H1 (cell line): ENCODE measurements around the gene C3orf22. TPM values are rescaled to one million over a fixed set of nuclear protein-coding genes. Genes with fewer than 3 reads are reported as not detected.

ENCODE experiments used
- CTCF ChIA-PET: fragments of 300-600 bp; sonication (Branson Sonifier 250); formaldehyde crosslinking; loops from one replicate; lab custom pipeline; 2021; ENCODE audit not compliant: partially characterized antibody; lab: Charles Lee
- POLR2A ChIA-PET: fragments of 300-600 bp; sonication (Branson Sonifier 250); formaldehyde crosslinking; loops from one replicate; lab custom pipeline; 2021; ENCODE audit warnings: inconsistent platforms; ENCODE audit not compliant: partially characterized antibody; lab: Charles Lee
- DNase-seq, 2 experiments: peaks; one replicate each; pipeline versions ENCODE4 v3.0.0 to v3.0.0-alpha.2; 2010 to 2022; ENCODE audit warnings: low spot score in 2 of 2, low read depth in 1 of 2, mixed read lengths in 1 of 2
- FAIRE-seq: peaks from 2 replicates; lab custom pipeline; 2011; peaks lifted over from hg19 to GRCh38; lab: Jason Lieb, UNC
- H2AFZ ChIP-seq: 2 replicates; pipeline ENCODE4 v1.8.1; 2012; ENCODE audit warnings: low read length, inconsistent platforms
- H2AK5ac ChIP-seq: 2 replicates; pipeline ENCODE4 v1.6.1; 2013; ENCODE audit warnings: low read depth, low read length
- H2BK120ac ChIP-seq: replicated peaks from 2 replicates; pipeline ENCODE3; 2013; ENCODE audit warnings: low read depth, low read length, inconsistent platforms
- H2BK12ac ChIP-seq: 2 replicates; pipeline ENCODE4 v1.6.1; 2013; ENCODE audit warnings: low read depth, low read length
- H2BK15ac ChIP-seq: 2 replicates; pipeline ENCODE4 v1.6.1; 2013; ENCODE audit warnings: low read length
- H2BK20ac ChIP-seq: 2 replicates; pipeline ENCODE4 v1.6.1; 2013; ENCODE audit warnings: low read length
- H2BK5ac ChIP-seq: 2 replicates; pipeline ENCODE4 v1.6.1; 2013; ENCODE audit warnings: low read depth, low read length
- H3K14ac ChIP-seq: 2 replicates; pipeline ENCODE4 v1.6.1; 2013; ENCODE audit warnings: inconsistent platforms; ENCODE audit not compliant: insufficient read length
- H3K18ac ChIP-seq: 2 replicates; pipeline ENCODE4 v1.6.1; 2013; ENCODE audit warnings: low read length; ENCODE audit errors: extremely low read depth
- H3K23ac ChIP-seq: 2 replicates; pipeline ENCODE4 v1.6.1; 2013; ENCODE audit warnings: inconsistent platforms; ENCODE audit not compliant: insufficient read length
- H3K23me2 ChIP-seq: 2 replicates; pipeline ENCODE4 v1.6.1; 2013; ENCODE audit warnings: low read depth, low read length
- H3K27ac ChIP-seq: 2 replicates; pipeline ENCODE4 v1.6.1; 2011; ENCODE audit warnings: low read depth, low read length, inconsistent platforms
- H3K27me3 ChIP-seq, 4 experiments: replicated peaks in 1 of 4; 1 replicate in 1 of 4; 2 replicates in 3 of 4; pipeline versions ENCODE4 v1.6.1 to v1.8.1; 2011 to 2013; ENCODE audit warnings: low read length in 3 of 4, mild to moderate bottlenecking in 3 of 4, inconsistent platforms in 2 of 4, mixed read lengths in 2 of 4, moderate library complexity in 1 of 4; ENCODE audit not compliant: control insufficient read depth in 3 of 4, insufficient read depth in 3 of 4; ENCODE audit errors: extremely low read depth in 1 of 4
- H3K36me3 ChIP-seq, 4 experiments: 2 replicates each; pipeline versions ENCODE4 v1.6.1 to v1.8.1; 2011 to 2013; ENCODE audit warnings: mild to moderate bottlenecking in 4 of 4, low read length in 3 of 4, moderate library complexity in 2 of 4, control low read depth in 1 of 4, inconsistent platforms in 1 of 4; ENCODE audit not compliant: insufficient read depth in 4 of 4, control insufficient read depth in 2 of 4
- H3K4ac ChIP-seq: replicated peaks from 2 replicates; pipeline ENCODE3; 2013; ENCODE audit warnings: low read length, low read depth, mixed read lengths, inconsistent platforms; ENCODE audit not compliant: insufficient read length
- H3K4me1 ChIP-seq, 4 experiments: replicated peaks in 1 of 4; 1 replicate in 1 of 4; 2 replicates in 3 of 4; pipeline versions ENCODE4 v1.6.1 to v1.8.1; 2011 to 2013; ENCODE audit warnings: low read length in 3 of 4, inconsistent platforms in 2 of 4, mixed read lengths in 1 of 4; ENCODE audit not compliant: insufficient read depth in 4 of 4, control insufficient read depth in 3 of 4
- H3K4me2 ChIP-seq, 2 experiments: 2 replicates each; pipeline versions ENCODE4 v1.6.1 to v1.8.1; 2011 to 2013; ENCODE audit warnings: low read depth in 2 of 2, low read length in 2 of 2, control low read depth in 1 of 2, inconsistent platforms in 1 of 2, mild to moderate bottlenecking in 1 of 2; ENCODE audit not compliant: insufficient read depth in 1 of 2
- H3K4me3 ChIP-seq, 4 experiments: fragments of 200-600, 300-600 bp in 1 of 4; sonication (generic), shearing (Covaris generic), sonication (Bioruptor Twin) in 1 of 4; 2 replicates each; pipeline versions ENCODE4 v1.5.1 to v1.8.1; 2011 to 2016; ENCODE audit warnings: low read length in 4 of 4, low read depth in 3 of 4, control low read depth in 2 of 4, inconsistent platforms in 2 of 4, mild to moderate bottlenecking in 2 of 4, mixed read lengths in 1 of 4, moderate library complexity in 1 of 4; ENCODE audit not compliant: insufficient read depth in 2 of 4; ENCODE audit errors: extremely low read depth in 1 of 4
- H3K56ac ChIP-seq: replicated peaks from 2 replicates; pipeline ENCODE3; 2013; ENCODE audit warnings: low read depth, mild to moderate bottlenecking, mixed read lengths, low read length, inconsistent platforms; ENCODE audit not compliant: insufficient read length
- H3K79me1 ChIP-seq: 2 replicates; pipeline ENCODE4 v1.6.1; 2013; ENCODE audit warnings: low read depth, low read length, control low read depth
- H3K79me2 ChIP-seq, 2 experiments: 2 replicates each; pipeline versions ENCODE4 v1.6.1 to v1.8.1; 2012 to 2013; ENCODE audit warnings: low read length in 2 of 2, mild to moderate bottlenecking in 2 of 2, inconsistent platforms in 1 of 2; ENCODE audit not compliant: insufficient read depth in 2 of 2, control insufficient read depth in 1 of 2
- H3K9ac ChIP-seq, 4 experiments: replicated peaks in 1 of 4; 1 replicate in 1 of 4; 2 replicates in 3 of 4; pipeline versions ENCODE4 v1.6.1 to v1.8.1; 2011 to 2013; ENCODE audit warnings: low read depth in 3 of 4, low read length in 3 of 4, control low read depth in 2 of 4, mild to moderate bottlenecking in 2 of 4, moderate library complexity in 2 of 4, inconsistent platforms in 1 of 4; ENCODE audit errors: extremely low read depth in 1 of 4
- H3K9me3 ChIP-seq, 2 experiments: 2 replicates each; pipeline versions ENCODE4 v1.6.1 to v1.8.1; 2012 to 2013; ENCODE audit warnings: mild to moderate bottlenecking in 2 of 2, moderate library complexity in 2 of 2, control low read depth in 1 of 2, inconsistent platforms in 1 of 2, low read depth in 1 of 2, low read length in 1 of 2, mixed read lengths in 1 of 2; ENCODE audit not compliant: insufficient read depth in 2 of 2
- H4K20me1 ChIP-seq, 2 experiments: replicated peaks in 1 of 2; 2 replicates each; pipeline versions ENCODE3 to v1.8.1; 2011 to 2013; ENCODE audit warnings: inconsistent platforms in 2 of 2, low read length in 2 of 2, mild to moderate bottlenecking in 1 of 2; ENCODE audit not compliant: insufficient read depth in 2 of 2, control insufficient read depth in 1 of 2
- H4K5ac ChIP-seq: 2 replicates; pipeline ENCODE4 v1.6.1; 2013; ENCODE audit warnings: low read length, low read depth, mixed read lengths, inconsistent platforms; ENCODE audit not compliant: insufficient read length
- H4K8ac ChIP-seq: 2 replicates; pipeline ENCODE4 v1.8.0; 2013; ENCODE audit warnings: mild to moderate bottlenecking, moderate library complexity, low read length, inconsistent platforms; ENCODE audit not compliant: insufficient read depth; ENCODE audit errors: extremely low read depth
- H4K91ac ChIP-seq: replicated peaks from 2 replicates; pipeline ENCODE3; 2013; ENCODE audit warnings: low read length, mixed read lengths, inconsistent platforms; ENCODE audit not compliant: insufficient read length
- ATF2 ChIP-seq: IDR thresholded peaks from 2 replicates; pipeline ENCODE4 v1.6.1; 2012; ENCODE audit warnings: low read length, inconsistent platforms
- CBX5 ChIP-seq: fragments of 300-800, 300-1000 bp; sonication (generic); IDR thresholded peaks from 2 replicates; pipeline ENCODE4 v1.7.1; 2016; ENCODE audit warnings: antibody characterized with exemption, low read length, low read depth
- CEBPB ChIP-seq: IDR thresholded peaks from 2 replicates; pipeline ENCODE4 v1.6.1; 2012; ENCODE audit warnings: low read depth, low read length
- HDAC2 ChIP-seq, 2 experiments: fragments of 300-600 bp in 1 of 2; sonication (generic) in 1 of 2; IDR thresholded peaks; 2 replicates each; pipeline ENCODE4 v1.6.1; 2011 to 2012; ENCODE audit warnings: low read depth in 2 of 2, low read length in 2 of 2, mild to moderate bottlenecking in 2 of 2, moderate library complexity in 2 of 2, borderline replicate concordance in 1 of 2, inconsistent platforms in 1 of 2
- HDAC6 ChIP-seq: IDR thresholded peaks from one replicate; pipeline ENCODE4 v1.7.1; 2012; ENCODE audit warnings: low read depth, mild to moderate bottlenecking, inconsistent platforms, low read length, moderate library complexity
- JUND ChIP-seq: IDR thresholded peaks from 2 replicates; pipeline ENCODE4 v1.6.1; 2011; ENCODE audit warnings: mild to moderate bottlenecking, improper control_type of control experiment, low read length
- KDM4A ChIP-seq: IDR thresholded peaks from one replicate; pipeline ENCODE4 v1.7.1; 2012; ENCODE audit warnings: low read depth, mild to moderate bottlenecking, moderate library complexity, low read length, inconsistent platforms; ENCODE audit not compliant: severe bottlenecking
- PHF8 ChIP-seq: fragments of 200-600 bp; sonication (generic); conservative IDR thresholded peaks from 2 replicates; pipeline ENCODE4 v1.7.1; 2012; ENCODE audit warnings: low read depth, mild to moderate bottlenecking, inconsistent platforms, low read length, moderate library complexity
- SP4 ChIP-seq: IDR thresholded peaks from 2 replicates; pipeline ENCODE4 v1.6.1; 2012; ENCODE audit warnings: low read length, inconsistent platforms
- TAF1 ChIP-seq: IDR thresholded peaks from 2 replicates; pipeline ENCODE4 v1.6.1; 2011; ENCODE audit warnings: mild to moderate bottlenecking, low read depth, low read length
- USF2 ChIP-seq: IDR thresholded peaks from 2 replicates; pipeline ENCODE4 v1.6.1; 2011; ENCODE audit warnings: low read length, improper control_type of control experiment
- ZNF274 ChIP-seq: IDR thresholded peaks from 2 replicates; pipeline ENCODE4 v1.7.0; 2012; ENCODE audit warnings: low read length, borderline replicate concordance; ENCODE audit errors: extremely low read depth
- WGBS, 2 experiments: shearing (Covaris generic) in 1 of 2; methylation state at CpG; one replicate each; pipeline versions ENCODE4 v1.1.6 to v1.1.7; 2013 to 2015; ENCODE audit warnings: low lambda C conversion rate in 2 of 2, mixed read lengths in 2 of 2, inconsistent platforms in 1 of 2, low coverage in 1 of 2, missing lambda C conversion rate in 1 of 2; ENCODE audit not compliant: insufficient replicate concordance in 2 of 2, insufficient coverage in 1 of 2, insufficient read length in 1 of 2; ENCODE audit errors: extremely low coverage in 1 of 2, missing lambda C conversion rate in 1 of 2; 5-methylcytosine and 5-hydroxymethylcytosine counted together
- polyA plus RNA-seq, 7 experiments: library from polyadenylated mRNA; depleted of rRNA in 3 of 7; stranded (reverse) in 5 of 7; unstranded in 2 of 7; fragments of >200 nt in 5 of 7; fragments of 200-250 nt in 2 of 7; gene quantifications; 1 replicate in 5 of 7; 2 replicates in 1 of 7; 4 replicates in 1 of 7; pipeline versions ENCODE4 v1.2.1 to v1.2.3, GENCODE V29; 2011 to 2013; ENCODE audit warnings: missing spikeins in 2 of 7, mixed read lengths in 2 of 7
- total RNA-seq: library from RNA; stranded (reverse); fragmentation: NEBNext Ultra II Directional; extraction: Animal tissue kit (Norgen Biotek cat#: 25700); gene quantifications from 2 replicates; pipeline ENCODE4 v1.2.1, GENCODE V29; 2021

The C3orf22 gene
- total and polyA plus RNA-seq, 2 of the 8 experiments (the other 6 are each of a cell fraction or from before 2014, with no cell fraction given): not detected

- Histone ChIP-seq H3K27ac (no peak overlapping the region), H3K56ac (no peak overlapping the region), H3K4me1 (no peaks in the 10 kb centered on the region), H3K4ac (no peak overlapping the region), H4K20me1 (no peaks in the 10 kb centered on the region), H3K79me1 (no peaks in the 10 kb centered on the region), H4K5ac (no peak overlapping the region), H4K91ac (no peak overlapping the region), H2BK120ac (no peak overlapping the region), H3K18ac (no peak overlapping the region), H2BK5ac (no peak overlapping the region), H3K9me3 (no peaks in the 10 kb centered on the region), H3K36me3 (no peaks in the 10 kb centered on the region), H3K23ac (no peak overlapping the region), H2BK15ac (no peak overlapping the region), H3K4me2 (no peak overlapping the region), H3K4me3 (no peak overlapping the region), H2AFZ (no peak overlapping the region), H3K27me3 (no peaks in the 10 kb centered on the region; a peak in 1 of 7 replicates), H3K9ac (no peak overlapping the region), H3K14ac (no peak overlapping the region), H2BK20ac (no peak overlapping the region), H4K8ac (no peak overlapping the region), H3K23me2 (no peaks in the 10 kb centered on the region), H2AK5ac (no peak overlapping the region), H2BK12ac (no peak overlapping the region), H3K79me2 (no peaks in the 10 kb centered on the region)
- FAIRE-seq (no peak), DNase-seq (no peak)
- 87% methylated on average over 5 of the region's 5 CpGs; no CpG with 5 or more reads in 1 of the 2 experiments for WGBS, 2 experiments
- ChIA-PET CTCF (interaction anchor here (1.5 to 1.8 kb wide), 2 partner anchors 12 to 72 kb away, joined by 4 to 6 read pairs; no protein-coding TSS in a partner anchor), POLR2A (no interaction called here)
- no peak for TF ChIP-seq HDAC2 (IDR thresholded peaks at IDR 0.05; ENCODE audit: borderline replicate concordance in 1 of 2, low read depth in 2 of 2, low read length in 2 of 2)
- TF ChIP-seq SP4: no peak
- TF ChIP-seq CEBPB: no peak
- TF ChIP-seq CBX5: no peak
- TF ChIP-seq USF2: no peak
- no peak for TF ChIP-seq JUND
- TF ChIP-seq ZNF274: no peak
- no peak for TF ChIP-seq TAF1
- no peak for TF ChIP-seq ATF2
- no peak for TF ChIP-seq HDAC6
- TF ChIP-seq PHF8: no peak
- TF ChIP-seq KDM4A: no peak
Observed at GRCh38 chr3:126580746-126581145, 22.0 kb upstream of the C3orf22 start.
